ENCODE results near the gene FAM107B.
"Not testable (repeated sequence)": the region's sequence is repeated elsewhere in the genome, so short reads cannot be mapped to it uniquely, and the experiment has no call there.

FAM107B gene

GRCh38 chr10:14692344-14693076 is 82.2 kb downstream of the FAM107B start:
- no peak for DNase-seq (ENCODE audit: low spot score)

GRCh38 chr10:14691359-14691758 is 83.3 kb downstream of the FAM107B start:
- no peak for DNase-seq (ENCODE audit: low spot score)

DNA sequence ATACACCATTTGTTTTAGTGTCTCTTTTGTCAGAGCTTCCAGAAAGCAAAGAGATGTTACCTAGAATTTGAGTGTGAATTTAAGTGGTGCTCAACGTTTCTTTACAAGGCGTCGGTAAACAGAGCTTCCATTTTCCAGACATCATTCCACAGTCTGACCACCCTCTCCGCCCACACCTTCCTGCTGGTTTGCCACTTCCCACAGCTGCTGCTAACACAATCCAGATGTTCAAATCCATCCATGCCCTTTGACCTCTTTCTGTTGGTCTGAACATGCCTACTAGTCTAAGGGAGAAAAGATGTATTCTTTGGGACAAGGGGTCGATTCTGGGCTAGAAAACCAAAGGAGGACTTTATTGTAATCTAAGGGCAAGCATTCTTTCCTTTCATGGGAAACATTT is 86.1 kb downstream of the FAM107B start:
- DNase-seq (ENCODE audit: low spot score) = no peak

DNA sequence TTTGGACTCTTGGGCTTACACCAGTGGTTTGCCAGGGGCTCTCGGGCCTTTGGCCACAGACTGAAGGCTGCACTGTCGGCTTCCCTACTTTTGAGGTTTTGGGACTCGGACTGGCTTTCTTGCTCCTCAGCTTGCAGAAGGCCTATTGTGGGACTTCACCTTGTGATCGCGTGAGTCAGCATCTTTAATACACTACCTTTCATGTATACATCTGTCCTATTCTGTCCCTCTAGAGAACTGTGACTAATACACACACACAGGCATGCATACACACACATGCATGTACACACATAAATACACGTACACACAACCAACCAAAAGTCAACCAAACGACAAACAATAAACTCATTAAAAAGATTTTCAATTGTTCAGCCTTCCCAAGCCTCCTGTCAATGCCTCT is 86.5 kb downstream of the FAM107B start:
- DNase-seq (ENCODE audit: low spot score) = not testable (repeated sequence)

DNA sequence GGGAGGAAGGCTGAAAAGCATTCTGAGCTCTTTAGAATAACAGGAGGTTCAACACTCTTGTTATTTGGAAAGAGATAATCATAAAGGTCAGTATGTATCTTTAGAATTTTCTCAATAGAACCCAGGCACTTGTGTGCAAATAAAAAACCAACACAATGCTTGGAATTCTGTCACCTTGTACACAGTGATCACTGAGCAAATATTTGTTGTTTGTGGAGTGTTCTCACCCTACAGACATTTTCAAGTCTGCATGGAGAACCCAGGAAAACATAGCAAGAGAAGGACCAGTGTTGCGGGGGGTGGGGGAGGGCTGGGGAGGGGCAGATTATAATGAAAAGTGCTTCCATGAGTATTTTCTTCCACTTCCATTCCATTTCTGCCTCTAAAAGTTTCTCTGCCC is 87.4 kb downstream of the FAM107B start:
- no peak for DNase-seq (ENCODE audit: low spot score)

- DNase-seq (ENCODE audit: low spot score) = no peak
These were observed 88.3 kb downstream of the FAM107B start for GRCh38 chr10:14686356-14686755.

DNA sequence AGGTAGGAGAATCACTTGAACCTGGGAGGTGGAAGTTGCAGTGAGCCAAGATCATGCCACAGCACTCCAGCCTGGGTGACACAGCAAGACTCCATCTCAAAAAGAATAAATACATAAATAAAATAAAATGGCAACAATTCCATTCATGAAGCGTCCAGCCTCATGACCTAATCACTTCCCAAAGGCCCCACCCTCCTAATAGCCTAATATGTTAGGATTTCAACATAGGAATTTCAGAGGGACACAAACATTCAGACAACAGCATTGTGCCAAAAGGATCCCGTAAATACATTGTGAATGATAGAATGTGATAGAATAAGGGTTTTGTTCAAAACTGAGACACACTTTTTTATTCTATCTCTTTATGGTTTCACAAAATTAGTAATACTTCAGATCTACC is 90.3 kb downstream of the FAM107B start:
- DNase-seq (ENCODE audit: low spot score) = no peak

GRCh38 chr10:14683256-14683655 is 91.4 kb downstream of the FAM107B start:
- DNase-seq (ENCODE audit: low spot score) = no peak

DNA sequence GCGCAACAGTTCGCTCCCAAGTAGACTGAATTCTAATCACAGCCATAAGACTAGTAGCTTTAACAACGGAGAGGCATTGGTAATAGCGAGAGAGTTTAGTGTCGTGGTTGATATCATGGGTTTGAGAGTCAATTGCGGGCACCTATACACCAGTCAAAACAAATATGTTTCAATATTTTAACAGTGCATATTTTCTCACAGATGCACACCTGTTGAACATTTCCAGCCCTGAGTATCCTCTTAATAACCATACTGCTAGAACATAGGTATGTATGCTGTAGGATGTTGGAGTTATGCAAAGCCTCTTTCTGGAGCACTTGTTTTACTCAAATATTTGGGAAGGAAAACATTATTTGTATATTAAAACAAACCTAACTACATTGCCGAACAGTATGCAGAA is 92.9 kb downstream of the FAM107B start:
- no peak for DNase-seq (ENCODE audit: low spot score)

- DNase-seq (ENCODE audit: low spot score) = no peak
These were observed 93.4 kb downstream of the FAM107B start for GRCh38 chr10:14681305-14681704.

GRCh38 chr10:14678637-14679036 is 96.1 kb downstream of the FAM107B start:
- no peak for DNase-seq (ENCODE audit: low spot score)

GRCh38 chr10:14676732-14677131 is 98.0 kb downstream of the FAM107B start:
- DNase-seq (ENCODE audit: low spot score) = no peak

GRCh38 chr10:14674376-14675050 is 100.2 kb downstream of the FAM107B start:
- DNase-seq (ENCODE audit: low spot score) = peak; percentile 19

DNA sequence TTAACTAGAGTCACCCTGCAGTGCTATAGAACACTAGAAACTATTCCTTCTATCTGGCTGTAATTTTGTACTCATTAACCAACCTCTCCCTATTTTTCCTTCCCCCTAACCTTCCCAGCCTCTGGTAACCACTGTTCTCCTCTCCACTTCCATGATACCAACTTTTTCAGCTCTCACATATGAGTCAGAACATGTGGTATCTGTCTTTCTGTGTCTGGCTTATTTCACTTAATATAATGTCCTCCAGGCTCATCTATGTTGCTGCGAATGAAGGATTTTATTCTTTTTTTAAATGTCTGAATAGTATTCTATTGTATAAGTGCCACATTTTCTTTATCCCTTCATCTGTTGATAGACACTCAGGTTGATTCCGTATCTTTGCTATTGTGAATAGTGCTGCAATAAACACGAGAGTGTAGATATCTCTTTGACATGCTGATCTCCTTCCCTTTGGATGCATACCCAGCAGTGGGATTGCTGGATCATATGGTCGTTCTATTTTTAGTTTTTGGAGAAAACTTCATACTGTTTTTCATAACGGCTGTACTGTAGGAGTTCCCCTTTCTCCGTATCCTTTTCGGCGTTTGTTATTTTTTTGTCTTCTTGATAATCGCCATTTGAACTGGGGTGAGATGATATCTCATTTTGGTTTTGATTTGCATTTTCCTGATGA is 101.4 kb downstream of the FAM107B start:
- DNase-seq (ENCODE audit: low spot score) = peak; percentile 44

DNA sequence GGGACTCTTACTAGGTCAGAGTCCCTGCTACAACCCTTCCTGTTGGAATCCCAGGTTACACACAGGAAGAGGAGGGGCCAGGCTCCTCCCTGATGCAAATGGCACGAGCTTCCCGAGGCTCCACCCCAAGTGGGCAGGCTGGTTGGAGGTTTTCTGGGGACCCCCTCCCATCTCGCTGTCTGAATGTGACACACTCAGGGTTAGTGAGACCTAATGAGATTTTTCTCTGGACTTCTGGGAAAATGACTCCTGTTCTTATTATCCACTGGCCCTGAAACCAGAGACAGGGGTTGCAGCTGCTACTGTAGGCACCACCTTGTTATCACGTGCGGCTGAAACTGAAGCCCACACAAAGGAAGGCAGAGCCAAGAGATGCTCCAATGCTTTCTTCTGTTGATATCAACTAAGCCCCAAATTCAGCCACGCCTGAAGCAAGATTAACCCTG is 103.3 kb downstream of the FAM107B start:
- no peak for DNase-seq (ENCODE audit: low spot score)

DNA sequence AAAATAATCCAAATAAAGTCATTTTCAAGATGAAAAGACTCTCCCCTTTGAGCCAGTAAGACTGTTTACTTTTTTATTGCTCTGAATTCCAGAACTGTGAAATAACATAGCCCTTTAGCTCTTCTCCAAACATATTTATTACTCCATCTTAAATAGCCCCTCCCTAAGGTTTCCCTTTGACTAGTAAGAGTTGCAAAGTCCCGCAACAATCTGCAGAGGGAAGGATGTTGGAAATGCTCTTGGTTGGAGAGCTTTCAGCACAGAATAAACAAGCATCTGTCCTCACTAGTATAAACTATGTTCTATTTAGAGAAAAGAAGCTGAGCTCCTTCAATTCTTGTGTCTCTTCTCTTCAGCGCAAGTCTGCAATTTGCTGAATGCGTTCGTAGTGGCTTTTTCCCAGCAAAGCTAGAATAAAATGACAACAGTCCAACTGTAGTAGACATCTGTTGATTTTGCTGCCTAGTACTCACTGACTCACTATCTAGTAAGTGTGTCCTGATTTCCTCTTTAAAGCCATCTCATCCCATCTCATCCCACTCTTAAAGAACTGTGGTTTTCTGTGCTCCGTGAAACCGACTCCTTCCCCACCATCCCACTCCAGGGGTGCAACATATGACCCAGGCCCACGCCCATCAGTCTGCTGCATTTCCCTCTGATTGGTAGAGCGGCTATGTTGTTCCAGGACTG is 104.0 kb downstream of the FAM107B start:
- DNase-seq (ENCODE audit: low spot score) = no peak

DNA sequence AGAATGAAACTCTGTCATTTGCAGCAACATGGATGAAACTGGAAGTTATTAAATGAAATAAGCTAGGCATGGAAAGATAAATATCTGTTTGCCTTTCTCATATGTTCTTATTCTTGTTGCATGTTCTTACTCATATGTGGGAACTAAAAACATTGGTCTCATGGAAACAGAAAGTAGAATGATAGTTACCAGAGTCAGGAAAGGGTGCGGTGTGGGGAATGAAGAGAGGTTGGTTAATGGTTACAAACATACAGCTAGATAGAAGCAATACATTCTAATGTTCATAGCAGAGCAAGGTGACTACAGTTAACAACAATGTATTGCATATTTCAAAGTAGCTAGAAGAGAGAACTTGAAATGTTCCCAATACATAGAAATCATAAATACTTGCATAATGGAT is 105.1 kb downstream of the FAM107B start:
- DNase-seq (ENCODE audit: low spot score) = no peak

GRCh38 chr10:14667781-14668180 is 106.9 kb downstream of the FAM107B start:
- no peak for DNase-seq (ENCODE audit: low spot score)

- no peak for DNase-seq (ENCODE audit: low spot score)
These were observed 107.4 kb downstream of the FAM107B start for GRCh38 chr10:14667280-14667679.

DNA sequence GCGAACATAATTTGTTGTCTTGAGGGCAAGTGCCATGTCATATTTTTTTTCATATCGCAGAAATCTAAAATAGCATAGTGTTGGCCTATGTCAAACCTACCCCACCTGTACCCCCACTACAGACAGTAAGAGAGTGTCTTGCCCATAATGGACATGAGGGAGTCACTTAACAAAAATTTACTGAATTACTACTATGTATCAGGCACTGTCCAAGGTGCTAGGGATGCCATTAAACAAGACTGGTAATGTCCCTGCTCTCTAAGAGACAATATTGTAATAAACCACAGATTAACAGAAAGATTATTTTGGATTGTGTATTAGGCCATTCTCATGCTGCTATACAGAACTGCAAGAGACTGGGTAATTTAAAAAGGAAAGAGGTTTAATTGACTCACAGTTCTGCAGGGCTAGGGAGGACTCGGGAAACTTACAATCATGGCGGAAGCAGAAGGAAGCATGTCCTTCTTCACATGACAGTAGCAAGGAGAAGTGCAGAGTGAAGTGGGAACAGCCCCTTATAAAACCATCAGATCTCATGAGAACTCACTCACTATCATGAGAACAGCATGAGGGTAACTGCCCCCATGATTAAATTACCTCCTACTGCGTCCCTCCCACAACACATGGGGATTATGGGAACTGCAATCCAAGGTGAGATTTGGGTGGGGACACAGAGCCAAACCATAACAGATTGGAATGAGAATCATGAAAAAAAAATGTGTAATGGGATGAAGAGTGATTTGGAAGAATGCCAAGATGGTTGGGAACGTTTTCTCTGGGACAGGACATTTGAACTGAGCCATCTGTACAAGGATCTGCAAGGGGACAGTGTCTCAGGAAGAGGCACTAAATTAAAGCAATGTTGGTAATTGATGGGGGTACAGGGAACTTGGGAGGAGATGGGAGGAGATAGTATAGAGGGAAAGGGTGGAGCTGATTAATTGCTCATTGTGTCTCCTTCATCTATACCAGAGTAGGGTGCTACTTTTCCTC is 108.5 kb downstream of the FAM107B start:
- no peak for DNase-seq (ENCODE audit: low spot score)

DNA sequence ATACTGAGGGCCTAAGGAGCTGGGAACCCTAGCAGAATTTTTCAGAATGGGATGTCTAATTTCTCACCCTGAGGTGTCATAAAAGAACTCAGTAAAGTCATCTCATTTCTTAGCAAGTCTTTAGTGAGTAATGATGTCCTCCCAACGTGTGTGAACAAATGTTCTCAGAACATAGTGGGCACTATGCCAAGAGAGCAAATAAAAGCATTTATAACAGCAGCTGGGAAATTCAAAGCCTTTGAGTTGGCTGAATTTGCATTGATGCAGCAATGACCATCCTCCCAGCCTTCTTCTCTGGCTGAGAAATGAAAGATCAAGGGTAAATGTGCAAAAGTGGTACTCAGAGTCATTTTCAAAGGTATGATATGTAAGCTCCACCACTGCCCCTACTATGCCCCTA is 109.4 kb downstream of the FAM107B start:
- peak; percentile 70 for DNase-seq (ENCODE audit: low spot score)

Data from NAMALWA (cell line).